ENCODE results near the gene TMEM45B. TPM values are rescaled to one million over a fixed set of nuclear protein-coding genes. Genes with fewer than 3 reads are reported as not detected.
"Not testable (repeated sequence)": the region's sequence is repeated elsewhere in the genome, so short reads cannot be mapped to it uniquely, and the experiment has no call there.

TMEM45B gene
- total RNA-seq, 1 donor from 2014 or later, result not detected

DNA sequence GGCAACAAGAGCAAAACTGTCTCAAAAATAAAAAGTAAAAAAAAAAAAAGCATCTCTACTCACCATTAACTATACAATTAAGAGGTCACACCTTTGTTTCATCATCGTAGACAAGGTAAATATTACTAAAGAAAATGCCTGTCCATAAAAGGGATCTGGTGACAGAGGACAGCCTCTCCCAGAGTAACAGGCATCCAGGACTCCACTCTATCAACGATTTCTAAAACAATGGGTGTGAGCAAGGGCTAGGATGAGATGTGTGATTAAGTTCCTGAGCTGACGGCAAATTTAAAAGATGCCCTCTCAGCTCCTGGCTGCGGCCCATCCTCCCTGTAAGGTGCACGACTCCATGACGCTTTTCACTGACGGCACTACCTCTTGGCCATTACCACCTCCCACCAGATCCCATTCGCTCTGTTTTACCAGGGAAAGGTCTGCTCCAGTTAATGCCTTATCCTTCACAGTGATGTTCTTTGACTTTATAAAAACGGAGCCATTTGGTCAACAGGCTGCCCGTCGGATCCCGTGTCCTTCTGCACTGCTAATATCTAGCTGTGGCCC is 2.3 kb upstream of the TMEM45B start:
- Mint-ChIP-seq H3K4me3 (no peak overlapping the region), H3K4me1 (peaks cover 4% of the 10 kb centered on the region), H3K27ac (ENCODE audit: unreplicated experiment) (no peak overlapping the region), H3K27me3 (ENCODE audit: low read depth) (peaks cover 80% of the 10 kb centered on the region), H3K36me3 (ENCODE audit: low read depth) (peaks cover 3% of the 10 kb centered on the region), H3K9me3 (peaks cover 7% of the 10 kb centered on the region)
- TF ChIP-seq, protein P1, sequence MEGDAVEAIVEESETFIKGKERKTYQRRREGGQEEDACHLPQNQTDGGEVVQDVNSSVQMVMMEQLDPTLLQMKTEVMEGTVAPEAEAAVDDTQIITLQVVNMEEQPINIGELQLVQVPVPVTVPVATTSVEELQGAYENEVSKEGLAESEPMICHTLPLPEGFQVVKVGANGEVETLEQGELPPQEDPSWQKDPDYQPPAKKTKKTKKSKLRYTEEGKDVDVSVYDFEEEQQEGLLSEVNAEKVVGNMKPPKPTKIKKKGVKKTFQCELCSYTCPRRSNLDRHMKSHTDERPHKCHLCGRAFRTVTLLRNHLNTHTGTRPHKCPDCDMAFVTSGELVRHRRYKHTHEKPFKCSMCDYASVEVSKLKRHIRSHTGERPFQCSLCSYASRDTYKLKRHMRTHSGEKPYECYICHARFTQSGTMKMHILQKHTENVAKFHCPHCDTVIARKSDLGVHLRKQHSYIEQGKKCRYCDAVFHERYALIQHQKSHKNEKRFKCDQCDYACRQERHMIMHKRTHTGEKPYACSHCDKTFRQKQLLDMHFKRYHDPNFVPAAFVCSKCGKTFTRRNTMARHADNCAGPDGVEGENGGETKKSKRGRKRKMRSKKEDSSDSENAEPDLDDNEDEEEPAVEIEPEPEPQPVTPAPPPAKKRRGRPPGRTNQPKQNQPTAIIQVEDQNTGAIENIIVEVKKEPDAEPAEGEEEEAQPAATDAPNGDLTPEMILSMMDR (conservative IDR thresholded peaks at IDR 0.05), result no peak
- DNase-seq (ENCODE audit: low read depth, low spot score), result no peak

DNA sequence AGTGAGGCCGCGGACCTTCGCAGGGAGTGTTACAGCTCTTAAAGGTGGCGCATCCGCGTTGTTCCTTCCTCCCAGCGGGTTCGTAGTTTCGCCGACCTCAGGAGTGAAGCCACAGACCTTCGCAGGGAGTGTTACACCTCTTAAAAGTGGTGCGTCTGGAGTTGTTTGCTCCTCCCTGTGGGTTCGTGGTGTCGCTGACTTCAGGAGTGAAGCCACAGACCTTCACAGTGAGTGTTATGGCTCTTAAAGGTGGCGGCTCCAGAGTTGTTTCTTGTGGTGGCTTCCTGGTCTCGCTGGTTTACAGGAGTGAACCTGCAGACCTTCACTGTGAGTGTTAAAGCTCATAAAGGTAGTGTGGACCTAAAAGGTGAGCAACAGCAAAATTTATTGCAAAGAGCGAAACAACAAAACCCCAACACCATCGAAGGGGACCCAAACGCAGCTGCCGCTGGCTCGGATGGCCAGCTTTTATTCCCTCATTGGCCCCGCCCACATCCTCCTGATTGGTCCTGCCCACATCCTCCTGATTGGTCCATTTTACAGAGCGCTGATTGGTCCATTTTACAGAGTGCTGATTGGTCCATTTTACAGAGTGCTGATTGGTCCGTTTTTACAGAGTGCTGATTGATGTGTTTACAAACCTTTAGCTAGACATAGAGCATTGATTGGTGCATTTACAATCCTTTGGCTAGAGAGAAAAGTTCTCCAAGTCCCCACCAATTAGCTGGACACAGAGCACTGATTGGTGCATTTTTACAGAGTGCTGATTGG is 1.2 kb upstream of the TMEM45B start:
- H3K4me3 Mint-ChIP-seq, result peak overlapping the region; percentile 56
- no peak for DNase-seq (ENCODE audit: low read depth, low spot score)
- peaks cover 5% of the 10 kb centered on the region for H3K9me3 Mint-ChIP-seq
- H3K27me3 Mint-ChIP-seq (ENCODE audit: low read depth), result peaks cover 89% of the 10 kb centered on the region
- TF ChIP-seq, protein P1 (conservative IDR thresholded peaks at IDR 0.05), result no peak
- peaks cover 3% of the 10 kb centered on the region for H3K36me3 Mint-ChIP-seq (ENCODE audit: low read depth)
- H3K27ac Mint-ChIP-seq (ENCODE audit: unreplicated experiment), result no peak overlapping the region
- H3K4me1 Mint-ChIP-seq, result peaks cover 4% of the 10 kb centered on the region

DNA sequence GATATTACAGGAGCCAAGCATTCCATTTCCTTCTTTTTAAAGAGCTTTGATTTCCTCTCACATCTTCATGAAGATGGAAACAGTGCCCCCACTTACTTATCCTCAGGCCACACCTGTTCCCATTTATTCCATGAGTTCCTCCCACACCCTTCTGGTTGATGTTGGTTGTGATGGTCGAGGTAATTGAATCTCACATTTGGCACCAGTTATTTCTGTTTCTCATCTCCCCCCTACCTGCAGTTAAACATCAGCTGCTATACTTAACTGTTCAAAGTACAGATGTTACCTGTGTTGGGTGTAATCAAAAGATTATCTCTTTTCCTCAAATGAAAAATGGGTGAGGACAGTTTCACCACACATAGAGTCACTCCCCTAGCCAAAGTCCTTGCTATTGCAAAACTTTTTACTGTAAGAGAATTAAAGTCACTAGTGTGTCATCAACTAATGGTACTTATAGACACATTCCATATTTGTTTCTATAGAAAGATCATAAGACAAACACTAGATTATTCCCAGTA is 1.9 kb downstream of the TMEM45B start:
- no peak for DNase-seq (ENCODE audit: low read depth, low spot score)
- Mint-ChIP-seq H3K9me3 (peaks cover 5% of the 10 kb centered on the region), H3K27me3 (ENCODE audit: low read depth) (peaks cover 77% of the 10 kb centered on the region), H3K4me3 (no peak overlapping the region), H3K36me3 (ENCODE audit: low read depth) (peaks cover 3% of the 10 kb centered on the region), H3K4me1 (peaks cover 4% of the 10 kb centered on the region), H3K27ac (ENCODE audit: unreplicated experiment) (no peak overlapping the region)
- TF ChIP-seq, protein P1 (conservative IDR thresholded peaks at IDR 0.05), result no peak

DNA sequence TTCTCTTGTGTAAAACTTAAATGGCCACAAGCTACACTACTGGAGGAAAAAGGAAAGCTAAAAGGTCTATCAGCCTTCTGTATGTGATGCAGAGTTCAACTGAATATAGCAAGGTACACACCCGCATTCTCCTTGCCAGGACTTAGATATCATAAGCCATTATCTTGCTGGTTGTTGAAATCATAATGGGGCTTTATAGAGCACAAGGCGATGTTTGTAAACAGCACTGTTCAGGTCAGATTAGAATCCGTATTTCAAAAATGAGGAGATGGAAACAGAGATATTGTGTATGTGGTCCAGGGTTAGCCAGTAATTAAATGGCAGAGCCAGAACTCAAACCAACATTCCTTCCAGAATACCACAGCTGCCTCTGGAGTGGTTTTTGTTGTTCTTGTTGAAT is 2.6 kb downstream of the TMEM45B start:
- H3K4me1 Mint-ChIP-seq; H3K9me3 Mint-ChIP-seq; H3K27ac Mint-ChIP-seq (ENCODE audit: unreplicated experiment); DNase-seq (ENCODE audit: low read depth, low spot score); H3K4me3 Mint-ChIP-seq; H3K36me3 Mint-ChIP-seq (ENCODE audit: low read depth): not testable (repeated sequence)
- H3K27me3 Mint-ChIP-seq (ENCODE audit: low read depth), result peaks cover 72% of the 10 kb centered on the region

DNA sequence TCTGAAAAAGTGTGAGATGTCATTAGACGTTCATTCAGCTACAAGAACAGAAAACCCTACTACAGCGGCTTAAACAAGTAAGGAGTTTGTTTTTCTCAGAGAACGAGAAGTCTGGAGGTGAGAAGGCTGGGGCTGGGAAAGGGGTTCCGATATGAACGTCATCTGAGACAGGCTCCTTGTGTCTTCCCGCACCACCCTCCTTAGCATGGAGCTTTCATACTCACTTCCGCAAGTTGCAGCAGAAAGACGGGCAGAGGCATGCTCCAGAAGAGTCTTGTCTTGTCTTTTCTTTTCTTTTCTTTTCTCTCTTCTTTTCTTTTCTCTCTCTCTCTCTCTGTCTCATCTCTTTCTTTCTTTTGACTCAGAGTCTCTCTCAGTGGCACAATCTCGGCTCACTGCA is 3.6 kb downstream of the TMEM45B start:
- H3K4me3 Mint-ChIP-seq, result no peak overlapping the region
- H3K27me3 Mint-ChIP-seq (ENCODE audit: low read depth), result peaks cover 62% of the 10 kb centered on the region
- H3K4me1 Mint-ChIP-seq, result peaks cover 4% of the 10 kb centered on the region
- H3K27ac Mint-ChIP-seq (ENCODE audit: unreplicated experiment), result no peak overlapping the region
- TF ChIP-seq, protein P1 (conservative IDR thresholded peaks at IDR 0.05), result no peak
- DNase-seq (ENCODE audit: low read depth, low spot score), result no peak
- peaks cover 3% of the 10 kb centered on the region for H3K9me3 Mint-ChIP-seq
- no peaks in the 10 kb centered on the region for H3K36me3 Mint-ChIP-seq (ENCODE audit: low read depth)

DNA sequence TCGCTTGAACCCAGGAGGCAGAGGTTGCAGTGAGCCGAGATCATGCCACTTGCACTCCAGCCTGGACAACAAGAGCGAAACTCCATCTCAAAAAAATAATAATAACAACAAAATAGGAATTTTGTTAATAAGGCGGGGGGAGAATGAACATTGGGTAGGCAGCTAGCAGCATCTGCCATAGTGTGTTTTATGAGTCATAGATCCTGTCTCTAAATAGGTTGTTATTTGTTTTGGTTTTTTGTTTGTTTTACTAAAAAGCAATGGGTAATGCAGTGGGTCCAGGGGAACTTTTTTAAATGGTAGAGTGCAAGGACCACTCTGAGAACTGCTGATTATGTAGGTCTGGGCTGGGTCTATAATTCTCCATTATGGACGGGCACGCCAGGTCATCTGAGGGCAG is 4.6 kb downstream of the TMEM45B start:
- DNase-seq (ENCODE audit: low read depth, low spot score); H3K9me3 Mint-ChIP-seq; H3K36me3 Mint-ChIP-seq (ENCODE audit: low read depth); H3K27ac Mint-ChIP-seq (ENCODE audit: unreplicated experiment); H3K4me1 Mint-ChIP-seq; H3K4me3 Mint-ChIP-seq: not testable (repeated sequence)
- H3K27me3 Mint-ChIP-seq (ENCODE audit: low read depth), result peaks cover 52% of the 10 kb centered on the region

DNA sequence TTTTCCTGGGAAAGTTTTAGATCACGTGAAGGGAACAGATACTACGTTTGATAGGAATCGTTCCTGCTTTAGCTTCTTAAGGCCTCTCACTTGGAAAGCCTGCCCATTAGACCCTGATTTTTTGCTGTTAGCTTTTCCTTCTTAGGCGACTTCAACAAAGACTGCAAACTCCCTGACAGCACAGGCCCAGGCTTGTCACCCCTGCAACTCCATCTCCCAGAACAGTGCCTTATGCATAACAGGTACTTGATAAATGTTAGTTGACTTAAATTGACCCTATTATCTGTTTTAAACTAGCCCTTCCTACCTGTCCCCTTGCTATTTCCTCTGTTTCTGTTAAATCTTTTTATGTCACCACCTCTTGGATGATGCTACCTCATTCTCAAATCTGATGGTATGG is 7.6 kb downstream of the TMEM45B start:
- H3K4me3 Mint-ChIP-seq; H3K27ac Mint-ChIP-seq (ENCODE audit: unreplicated experiment); H3K9me3 Mint-ChIP-seq; DNase-seq (ENCODE audit: low read depth, low spot score); H3K36me3 Mint-ChIP-seq (ENCODE audit: low read depth); H3K4me1 Mint-ChIP-seq: not testable (repeated sequence)
- peaks cover 21% of the 10 kb centered on the region for H3K27me3 Mint-ChIP-seq (ENCODE audit: low read depth)

DNA sequence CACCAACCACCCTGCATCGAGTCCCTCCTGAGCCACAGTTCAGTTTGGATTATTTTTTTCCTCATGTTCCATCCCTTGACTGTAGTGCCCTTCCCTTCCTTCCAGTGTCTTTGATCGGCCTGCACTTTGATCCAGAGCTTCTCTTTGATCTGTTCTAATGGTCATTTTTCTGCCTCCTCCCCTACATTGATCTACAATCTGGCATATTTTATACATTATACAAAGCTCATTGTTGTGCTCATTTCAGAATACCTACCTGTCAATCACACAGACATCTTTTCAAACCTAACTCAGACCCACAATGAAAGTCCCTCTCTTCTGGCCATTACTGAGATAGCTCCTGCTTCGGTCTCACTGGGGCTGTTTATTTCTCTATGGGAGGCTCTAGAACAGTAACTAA is 8.2 kb downstream of the TMEM45B start:
- not testable (repeated sequence) for DNase-seq (ENCODE audit: low read depth, low spot score); H3K9me3 Mint-ChIP-seq; H3K4me3 Mint-ChIP-seq; H3K4me1 Mint-ChIP-seq; H3K27ac Mint-ChIP-seq (ENCODE audit: unreplicated experiment); H3K36me3 Mint-ChIP-seq (ENCODE audit: low read depth)
- H3K27me3 Mint-ChIP-seq (ENCODE audit: low read depth), result peaks cover 16% of the 10 kb centered on the region

Measured in neural crest cell (in vitro differentiated cells).